HG02763 (cell line): ENCODE measurements around the gene ATP6V0E1.

ENCODE experiments used
- ATAC-seq: cut with Tn5 transposase; IDR thresholded peaks from one replicate; pipeline ENCODE4 v1.9.1; 2021; ENCODE audit warnings: mild to moderate bottlenecking, moderate library complexity; ENCODE audit not compliant: unreplicated experiment

The ATP6V0E1 gene

DNA sequence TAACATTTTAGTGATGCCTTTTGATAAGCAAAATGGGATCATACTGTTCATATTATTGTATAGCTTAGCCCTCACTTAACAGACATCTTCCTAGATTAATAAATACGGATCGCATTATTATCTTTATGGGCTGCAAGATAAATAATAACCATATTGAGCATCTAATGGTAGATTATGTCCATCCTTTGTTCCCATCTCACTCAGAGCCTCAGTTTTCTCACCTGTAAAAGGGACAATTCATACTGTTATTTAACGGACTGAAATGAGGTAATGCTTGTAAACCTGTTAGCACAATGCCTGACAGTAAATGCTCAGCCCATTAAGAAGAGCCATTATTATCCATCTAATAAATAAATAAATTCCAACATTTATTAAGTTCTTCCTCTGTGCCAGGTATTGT is 27.3 kb upstream of the ATP6V0E1 start:
- no peak for ATAC-seq

DNA sequence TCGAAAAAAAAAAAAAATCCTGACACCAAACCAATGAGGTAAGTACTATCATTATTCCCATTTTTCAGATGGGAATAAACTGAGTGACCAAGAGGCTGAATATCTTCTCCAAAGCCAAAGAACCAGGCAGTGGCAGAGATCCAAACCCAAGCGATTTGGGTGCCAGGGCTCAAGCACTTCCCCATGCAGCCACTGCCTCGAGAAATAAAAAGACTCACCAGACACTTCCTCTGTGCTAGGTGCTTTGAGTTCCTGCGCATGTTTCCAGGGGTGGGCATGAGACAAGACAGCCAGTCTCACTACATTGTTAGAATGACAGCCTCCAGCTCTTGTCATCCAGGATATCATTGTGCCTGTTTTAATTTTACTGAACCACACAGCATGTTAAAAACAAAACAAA is 26.6 kb upstream of the ATP6V0E1 start:
- ATAC-seq = no peak

DNA sequence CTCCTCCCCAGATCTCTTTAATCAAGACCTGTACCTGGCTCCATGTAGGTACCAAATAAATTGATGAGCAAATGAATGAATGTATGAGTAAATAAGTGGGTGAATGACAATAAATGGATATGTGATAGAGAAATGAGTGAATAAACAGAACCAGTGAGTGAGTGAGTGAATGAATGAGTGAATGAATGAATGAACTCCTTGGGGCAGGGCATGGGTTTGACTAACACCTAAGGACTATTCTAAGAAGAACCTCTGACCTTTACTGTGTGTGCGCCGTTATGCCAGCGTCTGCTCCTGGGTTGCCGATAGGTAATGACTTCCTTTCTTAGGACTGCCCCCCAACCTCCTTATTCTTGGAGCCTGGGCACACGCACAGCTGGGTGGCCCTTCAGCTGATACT is 26.1 kb upstream of the ATP6V0E1 start:
- ATAC-seq = no peak

DNA sequence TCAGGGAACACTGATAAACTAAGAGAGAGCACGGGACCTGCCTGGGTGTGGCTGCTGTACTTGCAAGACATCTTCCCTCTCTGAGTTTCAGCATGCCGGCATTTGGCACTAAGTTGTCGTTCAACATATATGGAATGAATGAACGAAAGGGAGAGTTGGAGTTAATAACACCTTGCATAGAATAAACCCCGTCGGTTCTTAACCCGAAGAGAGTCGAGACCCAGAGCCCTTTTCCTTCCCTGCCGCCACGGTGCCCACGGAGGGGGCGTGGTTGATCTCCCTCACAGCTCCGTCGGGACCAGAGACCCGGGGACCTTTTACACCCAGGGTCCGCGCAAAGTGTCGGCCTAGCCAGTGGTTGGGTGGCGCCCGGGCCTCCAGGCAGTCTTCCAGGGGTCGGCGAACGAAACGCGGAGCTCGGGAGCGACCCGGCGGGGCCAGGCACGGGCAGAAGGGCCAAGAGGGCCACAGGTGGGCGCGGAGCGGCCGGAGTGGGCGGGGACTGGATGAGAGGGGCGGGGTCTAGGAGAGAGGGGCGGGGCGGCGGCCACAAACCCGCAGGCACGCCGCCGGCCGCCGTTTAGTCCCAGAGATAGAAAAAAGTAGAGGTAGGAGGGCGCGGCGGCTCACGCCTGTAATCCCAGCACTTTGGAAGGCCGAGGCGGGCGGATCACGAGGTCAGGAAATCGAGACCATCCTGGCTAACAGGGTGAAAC is 25.1 kb upstream of the ATP6V0E1 start:
- ATAC-seq = peak; percentile 54

DNA sequence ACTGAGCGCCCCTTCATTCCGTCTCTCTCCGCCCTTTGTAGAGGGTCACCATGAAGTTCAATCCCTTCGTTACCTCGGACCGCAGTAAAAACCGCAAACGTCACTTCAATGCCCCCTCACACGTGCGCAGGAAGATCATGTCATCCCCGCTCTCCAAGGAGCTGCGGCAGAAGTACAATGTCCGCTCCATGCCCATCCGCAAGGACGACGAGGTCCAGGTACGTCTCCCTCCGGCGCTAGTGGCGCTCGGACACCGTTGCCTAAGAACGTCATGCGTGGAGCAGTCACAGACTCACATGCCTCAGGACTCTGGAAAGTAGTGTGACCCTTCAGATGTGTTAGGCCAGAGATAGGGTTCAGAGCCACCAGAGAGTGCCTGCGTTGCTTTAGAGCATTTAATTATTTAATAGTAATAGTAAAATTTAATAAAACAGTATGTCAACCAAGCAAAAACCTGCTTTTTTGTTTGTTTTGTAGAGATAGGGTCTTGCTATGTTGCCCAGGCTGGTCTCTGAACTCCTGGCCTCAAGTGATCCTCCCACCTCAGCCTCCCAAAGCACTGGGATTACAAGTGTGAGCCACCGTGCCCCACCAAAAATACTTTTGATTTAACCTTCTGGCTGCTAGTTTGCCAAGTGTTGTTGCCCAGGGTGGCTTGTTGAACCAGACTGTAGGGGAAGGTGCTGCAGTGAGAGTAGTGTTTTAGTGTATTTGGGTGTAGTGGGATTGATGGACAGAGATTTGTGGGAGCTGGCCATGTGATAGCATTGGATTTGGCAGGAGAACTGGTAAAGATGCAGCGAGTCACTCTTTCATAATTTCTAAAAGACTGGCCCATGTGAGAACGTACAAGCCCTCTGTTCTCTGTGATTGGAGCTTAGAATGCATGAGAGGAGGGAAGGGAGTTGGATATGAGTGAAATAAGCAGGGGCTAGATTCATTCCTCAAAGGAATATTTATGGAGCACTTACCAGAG is 23.5 kb upstream of the ATP6V0E1 start:
- no peak for ATAC-seq

DNA sequence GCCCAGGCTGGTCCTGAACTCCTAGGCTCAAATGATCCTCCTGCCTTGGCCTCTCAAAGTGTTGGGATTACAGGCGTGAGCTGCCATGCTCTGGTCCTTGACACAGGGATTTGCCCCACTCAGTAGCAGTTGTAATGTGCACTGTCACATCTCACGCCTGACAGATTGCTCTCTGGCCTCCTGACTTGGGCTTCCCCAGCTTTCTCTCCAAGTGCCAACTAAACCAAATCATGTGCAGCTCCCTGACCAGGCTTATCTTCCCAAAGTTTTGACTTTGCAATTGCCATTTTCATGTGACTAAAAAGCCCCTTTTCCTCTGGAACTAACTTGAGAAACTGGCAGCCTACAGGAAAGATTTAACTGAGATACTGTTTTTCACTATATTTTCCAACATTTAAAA is 13.7 kb upstream of the ATP6V0E1 start:
- ATAC-seq = no peak

DNA sequence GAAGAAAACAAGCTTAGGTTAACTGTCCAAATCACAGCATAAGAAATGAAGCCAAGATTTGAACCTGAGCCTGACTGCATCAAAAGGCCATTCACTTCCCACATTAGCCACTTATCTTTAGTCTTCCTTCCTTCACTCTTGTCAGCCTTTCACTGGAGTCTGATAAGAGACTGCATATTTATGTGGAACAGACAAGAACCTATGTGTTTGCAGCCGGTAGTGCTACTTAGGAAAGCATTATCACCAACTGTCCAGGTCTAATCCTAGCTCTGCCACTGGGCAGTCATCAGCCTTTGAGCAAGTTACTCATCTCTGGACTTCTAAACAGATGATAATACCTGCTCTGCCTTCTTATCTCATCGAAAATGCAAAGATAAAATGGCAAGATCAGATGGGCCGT is 12.1 kb upstream of the ATP6V0E1 start:
- no peak for ATAC-seq

DNA sequence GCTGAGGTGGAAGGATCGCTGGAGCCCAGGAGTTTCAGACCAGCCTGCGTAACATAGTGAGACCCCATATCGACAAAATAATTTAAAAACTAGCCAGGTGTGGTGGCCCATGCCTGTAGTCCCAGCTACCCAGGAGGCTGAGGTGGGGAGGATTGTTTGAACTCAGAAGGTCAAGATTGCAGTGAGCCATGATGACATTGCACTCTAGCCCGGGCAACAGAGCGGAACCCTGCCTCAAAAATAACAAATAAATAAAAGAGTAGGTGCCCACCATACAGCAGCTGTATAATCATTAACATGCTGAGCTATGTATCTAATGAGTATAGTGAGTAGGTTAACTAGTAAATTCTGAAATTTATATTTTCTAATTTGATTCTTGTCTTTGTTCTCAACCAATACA is 11.0 kb upstream of the ATP6V0E1 start:
- ATAC-seq = no peak

DNA sequence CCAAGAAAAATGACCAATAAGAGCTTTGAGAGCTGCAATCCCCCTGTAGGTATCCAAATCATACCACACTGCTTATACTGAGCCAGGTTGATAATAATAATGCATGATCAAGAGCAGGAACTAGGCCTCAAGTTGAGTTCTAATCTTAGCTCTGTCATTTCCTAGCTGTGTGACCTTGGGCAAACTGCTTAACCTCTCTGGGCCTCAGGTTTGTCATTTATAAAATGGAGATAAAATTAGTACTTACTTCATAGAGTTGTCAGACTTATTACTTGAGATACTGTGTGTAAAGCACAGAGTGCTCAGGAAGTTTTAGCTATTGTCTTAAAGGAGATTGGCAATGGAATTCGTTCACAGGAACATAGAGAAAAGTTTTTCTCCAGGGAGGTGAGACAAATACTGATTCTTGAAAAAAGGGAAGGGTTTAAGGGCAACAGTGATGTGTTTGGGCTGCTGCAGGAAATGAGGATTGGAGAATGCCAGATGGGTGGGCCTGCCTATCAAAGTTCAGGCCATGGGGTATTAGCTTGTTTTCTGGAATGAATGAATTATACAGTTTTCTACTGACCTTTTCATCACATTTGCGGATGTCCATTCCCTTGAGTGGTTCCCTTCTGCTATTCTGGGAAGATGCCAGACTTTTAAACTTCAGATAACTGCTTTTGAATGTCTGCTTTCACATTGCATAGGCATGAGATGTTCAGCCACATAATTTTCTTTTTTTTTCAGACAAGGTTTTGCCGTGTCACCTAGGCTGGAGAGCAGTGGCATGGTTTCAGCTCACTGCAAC is 10.2 kb upstream of the ATP6V0E1 start:
- ATAC-seq = no peak

DNA sequence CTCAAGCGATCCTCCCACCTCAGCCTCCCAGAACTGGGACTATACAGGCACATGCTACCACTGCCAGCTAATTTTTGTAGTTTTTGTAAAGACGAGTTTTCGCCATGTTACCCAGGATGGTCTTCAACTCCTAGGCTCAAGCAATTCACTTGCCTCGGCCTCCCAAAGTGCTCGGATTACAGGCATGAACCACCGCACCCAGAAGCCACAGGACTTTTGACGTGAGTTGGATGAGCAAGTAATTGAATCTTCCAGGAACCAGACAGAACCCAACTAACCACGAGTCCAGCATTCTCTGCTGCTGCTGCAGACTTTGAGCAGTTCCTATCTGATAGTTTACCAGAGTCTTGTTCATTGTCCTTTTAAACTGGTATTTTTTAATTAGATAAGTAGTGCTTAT is 9.6 kb upstream of the ATP6V0E1 start:
- ATAC-seq = no peak

DNA sequence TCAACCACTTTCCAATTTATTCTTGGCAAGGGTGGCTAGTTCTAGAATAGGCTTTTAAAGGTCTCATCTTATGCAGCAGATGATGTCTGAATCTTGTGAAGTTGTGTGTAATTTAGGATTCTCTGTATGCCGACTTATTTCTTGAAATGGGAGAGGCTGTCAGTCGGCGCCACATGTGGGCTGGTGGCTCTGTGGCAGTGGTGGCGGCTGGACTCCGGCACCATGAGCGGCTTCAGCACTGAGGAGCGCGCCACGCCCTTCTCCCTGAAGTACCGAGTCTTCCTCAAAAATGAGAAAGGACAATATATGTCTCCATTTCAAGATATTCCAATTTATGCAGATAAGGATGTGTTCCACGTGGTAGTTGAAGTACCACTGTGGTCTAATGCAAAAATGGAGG is 8.3 kb upstream of the ATP6V0E1 start:
- no peak for ATAC-seq

DNA sequence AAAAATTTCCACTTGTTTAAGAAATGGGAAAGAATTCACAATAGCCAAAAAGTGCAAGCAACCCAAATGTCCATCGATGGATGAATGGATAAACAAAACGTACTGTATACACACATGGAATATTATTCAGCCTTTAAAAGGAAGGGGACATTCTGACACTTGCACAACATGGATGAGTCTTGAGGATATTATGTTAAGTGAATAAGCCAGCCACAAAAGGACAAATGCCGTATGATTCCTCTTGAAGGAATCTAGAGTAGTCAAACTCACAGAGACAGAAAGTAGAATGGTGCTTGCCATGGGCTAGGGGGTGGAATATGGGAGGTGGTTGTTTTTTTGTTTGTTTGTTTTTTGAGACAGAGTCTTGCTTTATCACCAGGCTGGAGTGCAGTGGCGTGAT is 3.8 kb upstream of the ATP6V0E1 start:
- no peak for ATAC-seq

DNA sequence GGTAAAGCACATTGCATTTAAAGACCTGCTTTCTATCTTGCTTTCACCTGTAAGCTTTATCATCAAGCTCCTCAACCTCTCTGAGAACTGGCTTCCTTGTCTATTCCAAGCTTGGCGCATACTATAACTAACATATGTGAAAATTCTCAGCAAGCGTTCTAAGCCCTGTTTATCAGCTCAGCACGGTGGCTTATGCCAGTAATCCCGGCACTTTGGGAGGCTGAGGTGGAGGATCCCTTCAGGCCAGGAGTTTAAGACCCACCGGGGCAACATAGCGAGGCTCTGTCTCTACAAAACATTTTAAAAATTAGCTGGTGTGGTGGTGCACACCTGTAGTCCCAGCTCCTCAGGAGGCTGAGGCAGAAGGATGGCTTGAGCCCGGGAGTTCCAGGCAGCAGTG is 1.6 kb upstream of the ATP6V0E1 start:
- no peak for ATAC-seq

DNA sequence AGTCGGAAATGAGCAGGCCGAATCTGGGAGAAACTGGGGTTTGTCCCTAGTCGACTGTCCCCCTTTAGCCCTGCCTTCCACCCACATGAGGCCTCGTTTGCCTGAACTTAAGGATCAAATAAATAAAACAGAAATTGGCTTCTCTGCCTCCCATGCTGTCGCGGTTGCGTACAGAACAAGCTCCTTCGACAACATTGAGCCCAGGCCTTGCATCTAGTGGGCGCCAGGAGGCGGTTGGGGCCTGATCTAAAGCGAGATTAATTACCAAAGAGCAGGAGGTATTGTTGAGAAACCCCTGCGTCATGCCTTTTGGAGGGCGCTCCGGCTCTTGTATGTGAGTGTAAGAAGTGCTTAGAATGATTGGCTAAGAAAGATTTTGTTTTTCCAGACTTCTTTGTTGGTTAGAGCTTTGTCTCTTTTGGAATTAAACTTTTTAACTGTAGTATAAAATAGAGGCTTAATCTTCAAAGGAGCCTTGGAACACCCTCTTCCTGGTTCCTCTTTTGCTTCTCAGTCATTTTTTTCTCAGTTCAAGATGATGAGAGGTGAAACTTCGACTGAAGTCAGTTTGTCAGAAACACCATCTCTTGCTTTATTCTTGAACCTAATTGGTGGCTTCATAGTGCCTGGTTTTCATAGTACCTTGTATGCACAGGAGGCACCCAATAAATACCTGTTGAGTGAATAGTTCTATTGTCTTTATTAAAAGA is 828 bp downstream of the ATP6V0E1 start:
- peak; percentile 49 for ATAC-seq

DNA sequence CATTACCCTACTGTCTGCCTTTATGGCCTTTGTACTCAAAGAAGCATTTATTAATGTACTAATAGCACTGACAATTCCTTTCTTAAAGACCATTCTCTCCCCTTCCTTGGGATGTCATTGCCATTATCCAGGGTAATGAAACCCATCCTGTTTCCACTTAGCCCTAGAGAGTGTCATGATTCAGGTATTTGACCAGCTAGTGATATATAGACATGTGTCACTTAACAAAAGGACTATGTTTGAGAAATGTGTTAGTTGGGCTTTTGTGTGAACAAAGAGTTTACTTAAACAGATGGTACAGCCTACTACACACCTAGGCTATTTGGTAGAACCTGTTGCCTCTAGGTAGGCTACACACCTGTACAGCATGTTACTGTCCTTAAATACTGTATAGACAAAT is 2.0 kb downstream of the ATP6V0E1 start:
- no peak for ATAC-seq

DNA sequence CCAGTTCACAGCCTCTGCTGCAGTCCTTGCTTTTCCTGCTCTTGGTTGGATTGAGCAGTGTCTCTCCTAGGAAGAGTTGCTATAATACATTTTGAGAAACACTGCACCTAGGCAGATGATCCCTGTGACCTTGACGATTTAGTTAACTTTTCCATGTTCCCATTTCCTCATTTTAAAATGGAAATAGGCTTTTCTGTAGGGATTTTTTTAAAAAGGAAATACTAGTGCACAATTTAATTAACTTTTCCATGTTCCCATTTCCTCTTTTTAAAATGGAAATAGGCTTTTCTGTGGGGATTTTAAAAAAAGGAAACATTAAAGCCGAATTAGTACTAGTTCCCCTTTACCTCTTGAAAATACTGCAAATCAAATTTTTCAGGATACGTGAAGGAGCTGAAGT is 4.7 kb downstream of the ATP6V0E1 start:
- no peak for ATAC-seq

DNA sequence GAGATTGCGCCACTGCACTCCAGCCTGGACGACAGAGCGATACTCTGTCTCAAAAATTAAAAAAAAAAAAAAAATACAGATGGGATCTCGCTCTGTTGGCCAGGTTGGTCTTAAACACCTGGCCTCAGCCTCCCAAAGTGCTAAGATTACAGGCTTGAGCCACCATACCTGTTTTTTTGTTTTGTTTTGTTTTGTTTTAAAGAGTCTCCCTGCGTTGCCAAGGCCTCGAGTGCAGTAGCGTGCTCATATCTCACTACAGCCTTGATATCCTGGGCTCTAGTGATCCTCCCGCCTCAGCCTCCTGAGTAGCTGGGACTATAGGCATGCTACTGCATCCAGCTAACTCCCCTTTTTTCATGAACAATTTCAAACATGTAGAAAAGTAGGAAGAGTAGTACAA is 7.2 kb downstream of the ATP6V0E1 start:
- ATAC-seq = no peak

DNA sequence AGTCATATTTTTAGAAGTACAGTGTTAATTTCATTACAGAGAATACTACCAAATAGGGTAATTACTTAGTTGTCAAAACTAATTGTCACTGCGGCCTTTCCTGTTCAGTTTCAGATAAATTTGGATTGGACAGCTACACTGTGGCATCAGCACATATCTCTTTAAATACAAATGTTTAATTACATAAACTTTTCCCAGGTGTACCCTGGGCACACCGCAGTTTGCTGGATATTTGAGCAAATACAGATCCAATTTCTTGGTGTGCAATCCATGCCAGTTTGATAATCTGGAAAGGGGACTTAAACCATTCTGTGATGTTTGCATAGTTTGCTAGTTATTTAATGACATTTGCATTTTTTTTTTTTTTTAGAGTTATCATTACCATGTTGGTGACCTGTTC is 10.8 kb downstream of the ATP6V0E1 start:
- no peak for ATAC-seq

DNA sequence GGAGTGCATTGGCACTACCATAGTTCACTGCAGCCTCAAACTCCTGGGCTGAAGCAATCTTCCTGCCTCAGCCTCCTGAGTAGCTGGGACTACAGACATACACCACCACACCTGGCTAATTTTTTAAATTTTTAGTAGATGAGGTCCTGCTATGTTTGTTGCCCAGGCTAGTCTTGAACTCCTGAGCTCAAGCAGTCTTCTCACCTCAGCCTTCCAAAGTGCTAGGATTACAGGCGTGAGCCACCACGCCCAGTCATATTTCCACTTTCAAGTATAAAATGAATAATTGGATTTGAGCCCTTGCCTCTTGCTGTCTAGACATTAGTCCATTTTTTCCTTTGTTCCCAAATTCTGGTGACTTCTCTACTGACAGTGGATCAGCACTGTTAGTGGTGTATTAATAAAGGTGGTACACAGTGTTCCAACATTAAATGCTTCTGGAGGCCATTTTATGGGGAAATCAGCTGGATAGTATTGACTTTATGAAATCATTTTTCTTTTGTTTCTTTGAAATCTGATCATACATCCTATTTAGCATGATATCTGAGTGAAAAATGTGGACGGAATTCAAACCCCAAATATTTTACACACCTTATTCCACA is 15.9 kb downstream of the ATP6V0E1 start:
- ATAC-seq = no peak

DNA sequence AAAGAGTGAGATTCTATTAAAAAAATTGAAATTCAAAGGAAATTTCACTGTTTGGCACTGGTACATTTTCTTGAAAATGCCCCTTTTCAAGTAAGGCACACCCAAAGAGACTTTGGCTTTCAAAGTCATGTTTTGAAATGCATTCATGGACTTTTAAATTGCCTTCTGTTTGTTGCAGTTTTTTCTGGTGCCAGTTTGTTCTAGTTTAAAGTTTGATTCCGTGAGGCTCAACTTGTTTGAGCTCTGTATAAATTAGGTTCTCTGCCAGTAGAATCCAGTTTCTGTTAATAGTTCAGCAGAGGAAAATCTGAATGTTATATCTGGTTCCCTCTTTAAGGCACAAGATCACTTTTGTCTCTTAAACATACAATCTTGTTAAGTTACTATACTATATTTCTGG is 16.4 kb downstream of the ATP6V0E1 start:
- no peak for ATAC-seq
